NCI-H82 treated with DMSO at 0.1 percent for 48 hours (cell line): ENCODE data around the gene TCFL5.

Experiments
- DNase-seq: peaks from one replicate; lab custom pipeline; 2025; ENCODE audit not compliant: unreplicated experiment; lab: John Stamatoyannopoulos, UW

Gene TCFL5

GRCh38 chr20:62880935-62881661 is 19.5 kb upstream of the TCFL5 start:
- DNase-seq: no peak

GRCh38 chr20:62880147-62880934 is 18.7 kb upstream of the TCFL5 start:
- no peak for DNase-seq

GRCh38 chr20:62879275-62880146 is 17.9 kb upstream of the TCFL5 start:
- DNase-seq: no peak

- DNase-seq: no peak
These were observed 16.8 kb upstream of the TCFL5 start for GRCh38 chr20:62878244-62879038.

- DNase-seq: no peak
These were observed 15.5 kb upstream of the TCFL5 start for GRCh38 chr20:62876902-62877816.

GRCh38 chr20:62876501-62876901 is 14.9 kb upstream of the TCFL5 start:
- DNase-seq: no peak

GRCh38 chr20:62875419-62876361 is 14.1 kb upstream of the TCFL5 start:
- DNase-seq: peak; percentile 31

GRCh38 chr20:62874964-62875344 is 13.3 kb upstream of the TCFL5 start:
- DNase-seq: no peak

- DNase-seq: peak; percentile 3
These were observed 12.0 kb upstream of the TCFL5 start for GRCh38 chr20:62873681-62874031.

GRCh38 chr20:62873280-62873679 is 11.7 kb upstream of the TCFL5 start:
- DNase-seq: no peak

GRCh38 chr20:62872862-62873261 is 11.2 kb upstream of the TCFL5 start:
- DNase-seq: no peak

GRCh38 chr20:62872184-62872847 is 10.7 kb upstream of the TCFL5 start:
- no peak for DNase-seq

GRCh38 chr20:62864207-62864606 is 2.6 kb upstream of the TCFL5 start:
- DNase-seq: no peak

- DNase-seq: no peak
These were observed 514 bp downstream of the TCFL5 start for GRCh38 chr20:62860924-62861691.

- no peak for DNase-seq
These were observed 1.2 kb downstream of the TCFL5 start for GRCh38 chr20:62860391-62860923.

- DNase-seq: no peak
These were observed 1.9 kb downstream of the TCFL5 start for GRCh38 chr20:62859721-62860120.
